Stimulated activated CD8-positive, alpha-beta memory T cell treated with anti-CD3 and anti-CD28 coated beads, Interleukin-4, amount 100 ng/mL, for 24 hours (primary cell): ENCODE results near the gene ENOPH1.
A peak's percentile ranks its signal among the peaks of the same experiment; 100 is the strongest.

ENCODE experiments used
- DNase-seq: peaks from one replicate; pipeline ENCODE4 v3.0.0-alpha.2; 2020; ENCODE audit warnings: low read depth

The ENOPH1 gene

GRCh38 chr4:82428969-82429727, 1.2 kb upstream of the ENOPH1 start:
- peak; percentile 87 for DNase-seq

GRCh38 chr4:82429728-82430192, 630 bp upstream of the ENOPH1 start:
- DNase-seq, result no peak

- no peak for DNase-seq
These were observed 765 bp downstream of the ENOPH1 start for GRCh38 chr4:82430964-82431745.

- no peak for DNase-seq
These were observed 1.4 kb downstream of the ENOPH1 start for GRCh38 chr4:82431831-82432230.

- no peak for DNase-seq
These were observed 2.2 kb downstream of the ENOPH1 start for GRCh38 chr4:82432596-82432995.

GRCh38 chr4:82433791-82434190, 3.4 kb downstream of the ENOPH1 start:
- DNase-seq, result no peak

GRCh38 chr4:82434949-82435348, 4.6 kb downstream of the ENOPH1 start:
- DNase-seq, result no peak

- DNase-seq, result no peak
These were observed 5.7 kb downstream of the ENOPH1 start for GRCh38 chr4:82436130-82436529.

- DNase-seq, result no peak
These were observed 6.4 kb downstream of the ENOPH1 start for GRCh38 chr4:82436780-82437179.

- DNase-seq, result no peak
These were observed 7.1 kb downstream of the ENOPH1 start for GRCh38 chr4:82437285-82438005.

- DNase-seq, result no peak
These were observed 8.7 kb downstream of the ENOPH1 start for GRCh38 chr4:82439088-82439487.

- DNase-seq, result no peak
These were observed 17.5 kb downstream of the ENOPH1 start for GRCh38 chr4:82447886-82448285.

GRCh38 chr4:82450966-82451755, 20.8 kb downstream of the ENOPH1 start:
- DNase-seq, result no peak

GRCh38 chr4:82452026-82452425, 21.6 kb downstream of the ENOPH1 start:
- no peak for DNase-seq

- DNase-seq, result no peak
These were observed 26.9 kb downstream of the ENOPH1 start for GRCh38 chr4:82457266-82457665.

GRCh38 chr4:82458729-82459128, 28.3 kb downstream of the ENOPH1 start:
- DNase-seq, result no peak

- DNase-seq, result no peak
These were observed 31.3 kb downstream of the ENOPH1 start for GRCh38 chr4:82461710-82462109.

GRCh38 chr4:82462415-82462831, 32.0 kb downstream of the ENOPH1 start:
- peak; percentile 75 for DNase-seq

- no peak for DNase-seq
These were observed 32.8 kb downstream of the ENOPH1 start for GRCh38 chr4:82463221-82463620.

GRCh38 chr4:82467471-82467870, 37.1 kb downstream of the ENOPH1 start:
- no peak for DNase-seq

- no peak for DNase-seq
These were observed 39.5 kb downstream of the ENOPH1 start for GRCh38 chr4:82469791-82470345.
